Neutrophil (primary cell): ENCODE data around the gene CLIP2.
"Not testable (repeated sequence)": the region's sequence is repeated elsewhere in the genome, so short reads cannot be mapped to it uniquely, and the experiment has no call there.

Experiments
- H3K27ac ChIP-seq: fragments of 200-600 bp; sonication (generic); 2 replicates; pipeline ENCODE4 v1.5.1; 2016; ENCODE audit warnings: mild to moderate bottlenecking, moderate library complexity
- H3K27me3 ChIP-seq: fragments of 200-600 bp; sonication (generic); 2 replicates; pipeline ENCODE4 v1.6.0; 2016; ENCODE audit warnings: mild to moderate bottlenecking
- H3K36me3 ChIP-seq: fragments of 200-600 bp; sonication (generic); 2 replicates; pipeline ENCODE4 v1.5.1; 2017
- H3K4me1 ChIP-seq, 2 experiments: fragments of 200-600 bp in 1 of 2; sonication (generic) in 1 of 2; 1 replicate in 1 of 2; 2 replicates in 1 of 2; pipeline versions ENCODE4 v1.5.1 to v1.6.1; 2013 to 2016; ENCODE audit warnings: low read depth in 1 of 2, low read length in 1 of 2, mild to moderate bottlenecking in 1 of 2, moderate library complexity in 1 of 2; ENCODE audit not compliant: control insufficient read depth in 1 of 2, insufficient read depth in 1 of 2
- H3K4me3 ChIP-seq, 2 experiments: fragments of 200-600 bp in 1 of 2; sonication (generic) in 1 of 2; 1 replicate in 1 of 2; 2 replicates in 1 of 2; pipeline ENCODE4 v1.5.1; 2013 to 2016; ENCODE audit warnings: low read depth in 1 of 2, low read length in 1 of 2, mild to moderate bottlenecking in 1 of 2, moderate library complexity in 1 of 2
- H3K9me3 ChIP-seq: fragments of 200-600 bp; sonication (generic); 2 replicates; pipeline ENCODE4 v1.5.1; 2016
- CTCF ChIP-seq: fragments of 200-600 bp; sonication (generic); IDR thresholded peaks from 2 replicates; pipeline ENCODE4 v1.5.1; 2016; ENCODE audit warnings: antibody characterized with exemption

The CLIP2 gene

GRCh38 chr7:74418076-74418475, 128.9 kb downstream of the CLIP2 start:
- H3K9me3 ChIP-seq, result no peaks in the 10 kb centered on the region
- no peak for TF ChIP-seq CTCF
- no peaks in the 10 kb centered on the region for H3K4me1 ChIP-seq
- no peaks in the 10 kb centered on the region for H3K36me3 ChIP-seq
- H3K27ac ChIP-seq, result no peak overlapping the region
- H3K4me3 ChIP-seq, result no peak overlapping the region
- H3K27me3 ChIP-seq, result no peaks in the 10 kb centered on the region

- Histone ChIP-seq H3K9me3 (no peaks in the 10 kb centered on the region), H3K4me3 (no peak overlapping the region), H3K4me1 (no peaks in the 10 kb centered on the region), H3K36me3 (no peaks in the 10 kb centered on the region), H3K27me3 (no peaks in the 10 kb centered on the region), H3K27ac (no peak overlapping the region)
- TF ChIP-seq CTCF, result no peak
Measured at GRCh38 chr7:74418538-74418937, 129.3 kb downstream of the CLIP2 start.

DNA sequence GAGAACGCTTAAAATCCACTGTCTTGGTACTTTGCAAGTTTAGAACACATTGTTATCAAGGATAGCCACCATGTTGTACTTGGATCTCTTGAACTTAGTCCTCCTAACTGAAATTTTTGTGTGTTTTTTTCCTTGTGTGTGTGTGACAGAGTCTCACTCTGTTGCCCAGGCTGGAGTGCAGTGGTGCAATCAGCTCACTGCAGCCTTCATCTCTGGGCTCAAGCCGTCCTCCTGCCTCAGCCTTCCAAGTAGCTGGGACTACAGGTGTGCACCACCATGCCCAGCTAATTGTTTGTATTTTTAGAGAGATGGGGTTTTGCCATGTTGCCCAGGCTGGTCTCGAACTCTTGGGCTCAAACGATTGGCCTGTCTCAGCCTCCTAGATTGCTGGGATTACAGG, 130.0 kb downstream of the CLIP2 start:
- H3K4me3 ChIP-seq, H3K9me3 ChIP-seq, H3K4me1 ChIP-seq, H3K27me3 ChIP-seq, H3K36me3 ChIP-seq, H3K27ac ChIP-seq: not testable (repeated sequence)

GRCh38 chr7:74420006-74420405, 130.8 kb downstream of the CLIP2 start:
- H3K27ac ChIP-seq, result no peak overlapping the region
- no peak overlapping the region for H3K4me3 ChIP-seq
- no peak for TF ChIP-seq CTCF
- H3K9me3 ChIP-seq, result no peaks in the 10 kb centered on the region
- no peaks in the 10 kb centered on the region for H3K27me3 ChIP-seq
- no peaks in the 10 kb centered on the region for H3K4me1 ChIP-seq
- H3K36me3 ChIP-seq, result no peaks in the 10 kb centered on the region

DNA sequence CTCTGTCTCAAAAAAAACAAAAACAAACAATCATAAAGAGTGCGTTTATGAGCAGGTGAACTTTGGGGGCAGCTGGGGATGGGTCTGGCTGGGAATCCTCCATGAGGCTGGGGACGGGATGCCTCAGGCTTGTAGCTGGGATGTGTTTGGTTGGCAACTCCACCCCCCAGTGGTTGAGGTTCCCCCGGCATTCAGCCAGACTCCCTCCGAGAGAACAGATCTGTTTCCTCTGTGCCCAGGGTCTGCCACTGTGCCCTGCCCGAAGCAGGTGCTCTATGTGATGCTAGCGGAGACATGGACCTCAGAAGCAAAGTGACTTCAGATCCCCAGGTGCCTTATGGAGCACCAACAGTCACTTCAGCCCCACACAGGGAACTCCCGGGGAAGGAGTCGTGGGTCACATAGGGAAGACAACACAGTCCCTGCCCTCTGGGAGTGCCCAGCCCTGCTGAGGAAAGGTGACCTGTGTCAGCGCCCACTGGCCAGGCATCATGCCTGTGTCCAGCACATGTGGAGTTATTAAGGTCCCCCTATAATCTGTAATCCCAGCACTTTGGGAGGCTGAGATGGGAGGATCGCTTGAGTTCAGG, 135.2 kb downstream of the CLIP2 start:
- Histone ChIP-seq H3K27ac (no peak overlapping the region), H3K9me3 (no peaks in the 10 kb centered on the region), H3K4me3 (no peak overlapping the region), H3K4me1 (no peaks in the 10 kb centered on the region), H3K27me3 (no peaks in the 10 kb centered on the region), H3K36me3 (no peaks in the 10 kb centered on the region)
- no peak for TF ChIP-seq CTCF

GRCh38 chr7:74428023-74428422, 138.8 kb downstream of the CLIP2 start:
- no peaks in the 10 kb centered on the region for H3K9me3 ChIP-seq
- no peak overlapping the region for H3K4me3 ChIP-seq
- no peak for TF ChIP-seq CTCF
- no peak overlapping the region for H3K27ac ChIP-seq
- H3K36me3 ChIP-seq, result no peaks in the 10 kb centered on the region
- no peaks in the 10 kb centered on the region for H3K4me1 ChIP-seq
- H3K27me3 ChIP-seq, result no peaks in the 10 kb centered on the region
